PC-3 (cell line): ENCODE measurements around the gene ZCWPW2.

Experiments used
- CTCF ChIP-seq: fragments of 300-600 bp; sonication (generic); conservative IDR thresholded peaks from 2 replicates; pipeline ENCODE4 v1.5.1; 2017; ENCODE audit warnings: antibody characterized with exemption, low read depth, mild to moderate bottlenecking, low read length
- EZH2 ChIP-seq: fragments of 300-600 bp; sonication (generic); IDR thresholded peaks from one replicate; pipeline ENCODE4 v1.6.1; 2017; ENCODE audit warnings: antibody characterized with exemption, mild to moderate bottlenecking, low read length; ENCODE audit not compliant: unreplicated experiment

GRCh38 chr3:28348265-28348628, 274 bp upstream of the ZCWPW2 start:
- TF ChIP-seq CTCF (no peak), EZH2 (no peak)
